Fibroblast of pulmonary artery (primary cell): ENCODE results near the gene ZNF142.
A peak's percentile ranks its signal among the peaks of the same experiment; 100 is the strongest.

Source experiments
- DNase-seq: peaks from one replicate; pipeline ENCODE4 v3.0.0-alpha.2; 2010; ENCODE audit warnings: low read depth
- H3K4me3 ChIP-seq: replicated peaks from 2 replicates; pipeline ENCODE4 v1.5.1; 2011; ENCODE audit warnings: low read depth, mild to moderate bottlenecking, control low read depth, low read length, moderate library complexity
- TF ChIP-seq, protein P1 (sequence below): IDR thresholded peaks from 2 replicates; pipeline ENCODE4 v1.5.1; 2011; ENCODE audit warnings: mild to moderate bottlenecking, control low read depth, low read length, inconsistent platforms; ENCODE audit errors: missing control alignments

The ZNF142 gene

DNA sequence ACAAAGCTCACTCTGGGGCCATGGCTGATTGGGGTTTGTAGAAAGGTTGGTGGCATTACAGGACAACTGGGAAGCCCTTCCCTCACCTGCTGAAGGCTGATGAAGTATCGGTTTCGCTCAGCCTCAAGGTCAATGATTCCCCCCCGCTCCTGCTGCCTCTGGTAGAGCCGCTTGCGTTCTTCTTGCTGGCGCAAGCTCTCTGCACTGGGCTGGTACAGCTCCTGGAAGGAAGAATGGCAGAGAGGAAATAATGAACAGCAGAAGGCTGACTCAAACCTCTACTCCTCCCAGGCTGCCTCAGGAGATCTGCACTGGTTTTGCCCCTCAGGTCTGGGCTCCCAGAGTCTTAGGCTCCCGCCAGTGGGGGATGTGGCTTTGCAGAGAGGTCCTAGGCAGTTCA is 5.2 kb upstream of the ZNF142 start:
- no peak overlapping the region for H3K4me3 ChIP-seq
- TF ChIP-seq, protein P1, sequence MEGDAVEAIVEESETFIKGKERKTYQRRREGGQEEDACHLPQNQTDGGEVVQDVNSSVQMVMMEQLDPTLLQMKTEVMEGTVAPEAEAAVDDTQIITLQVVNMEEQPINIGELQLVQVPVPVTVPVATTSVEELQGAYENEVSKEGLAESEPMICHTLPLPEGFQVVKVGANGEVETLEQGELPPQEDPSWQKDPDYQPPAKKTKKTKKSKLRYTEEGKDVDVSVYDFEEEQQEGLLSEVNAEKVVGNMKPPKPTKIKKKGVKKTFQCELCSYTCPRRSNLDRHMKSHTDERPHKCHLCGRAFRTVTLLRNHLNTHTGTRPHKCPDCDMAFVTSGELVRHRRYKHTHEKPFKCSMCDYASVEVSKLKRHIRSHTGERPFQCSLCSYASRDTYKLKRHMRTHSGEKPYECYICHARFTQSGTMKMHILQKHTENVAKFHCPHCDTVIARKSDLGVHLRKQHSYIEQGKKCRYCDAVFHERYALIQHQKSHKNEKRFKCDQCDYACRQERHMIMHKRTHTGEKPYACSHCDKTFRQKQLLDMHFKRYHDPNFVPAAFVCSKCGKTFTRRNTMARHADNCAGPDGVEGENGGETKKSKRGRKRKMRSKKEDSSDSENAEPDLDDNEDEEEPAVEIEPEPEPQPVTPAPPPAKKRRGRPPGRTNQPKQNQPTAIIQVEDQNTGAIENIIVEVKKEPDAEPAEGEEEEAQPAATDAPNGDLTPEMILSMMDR, result no peak

DNA sequence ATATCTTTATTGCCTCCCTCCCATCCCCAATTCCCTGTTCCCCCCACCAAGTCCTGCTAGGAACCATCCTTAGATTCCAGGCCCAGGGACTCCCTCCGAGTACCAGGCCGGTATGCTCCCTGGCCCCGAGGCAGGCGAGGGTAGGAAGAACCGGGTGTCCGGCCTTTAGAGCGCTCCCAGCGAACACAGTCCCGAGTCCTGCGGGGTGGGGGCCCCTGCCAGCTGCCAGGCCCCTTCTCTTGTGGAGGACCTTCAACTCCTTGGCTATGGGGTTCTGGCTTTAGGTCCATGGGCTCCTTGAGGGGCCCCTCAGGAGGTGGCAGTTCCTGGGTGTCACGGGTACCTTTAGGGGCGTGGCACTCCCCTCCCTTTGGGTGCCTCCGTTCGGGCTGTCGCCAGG is 4.5 kb upstream of the ZNF142 start:
- no peak for DNase-seq
- no peak overlapping the region for H3K4me3 ChIP-seq
- TF ChIP-seq, protein P1, result no peak

More for the DNA sequence above, 5.2 kb upstream of the ZNF142 start:
- DNase-seq, result no peak

DNA sequence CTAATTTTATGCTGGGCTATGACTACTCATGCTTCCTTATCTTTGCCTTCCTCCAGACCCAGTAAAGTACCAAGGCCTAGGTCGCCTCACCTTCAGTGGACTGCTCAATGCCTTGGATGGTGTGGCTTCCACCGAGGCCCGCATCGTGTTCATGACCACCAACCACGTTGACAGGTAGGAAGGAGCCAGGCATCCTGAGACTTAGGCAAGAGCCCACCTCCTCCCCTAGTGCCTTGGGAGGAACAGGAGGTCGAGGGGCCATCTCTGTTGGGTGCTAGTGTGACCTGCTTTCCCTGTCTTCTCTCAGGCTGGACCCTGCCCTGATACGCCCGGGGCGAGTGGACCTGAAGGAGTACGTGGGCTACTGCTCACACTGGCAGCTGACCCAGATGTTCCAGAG is 3.4 kb upstream of the ZNF142 start:
- no peak overlapping the region for H3K4me3 ChIP-seq
- no peak for DNase-seq
- TF ChIP-seq, protein P1, result no peak

DNA sequence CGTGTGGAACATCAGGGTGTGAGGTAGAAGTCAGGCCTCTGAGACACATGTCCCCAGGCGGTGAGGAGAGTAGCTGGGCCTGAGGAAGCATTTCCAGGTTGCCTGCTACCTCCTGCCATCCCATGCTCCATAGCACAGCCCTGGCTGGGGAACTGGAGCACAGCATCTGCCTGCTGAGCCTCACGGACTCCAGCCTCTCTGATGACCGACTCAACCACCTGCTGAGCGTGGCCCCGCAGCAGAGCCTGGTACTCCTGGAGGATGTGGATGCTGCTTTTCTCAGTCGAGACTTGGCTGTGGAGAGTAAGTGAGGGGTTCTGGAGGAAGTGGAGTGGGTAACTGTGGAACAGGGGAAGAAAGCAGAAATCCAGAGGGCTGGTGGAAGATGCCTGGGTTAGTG is 3.0 kb upstream of the ZNF142 start:
- TF ChIP-seq, protein P1, result no peak
- no peak for DNase-seq
- H3K4me3 ChIP-seq, result no peak overlapping the region

DNA sequence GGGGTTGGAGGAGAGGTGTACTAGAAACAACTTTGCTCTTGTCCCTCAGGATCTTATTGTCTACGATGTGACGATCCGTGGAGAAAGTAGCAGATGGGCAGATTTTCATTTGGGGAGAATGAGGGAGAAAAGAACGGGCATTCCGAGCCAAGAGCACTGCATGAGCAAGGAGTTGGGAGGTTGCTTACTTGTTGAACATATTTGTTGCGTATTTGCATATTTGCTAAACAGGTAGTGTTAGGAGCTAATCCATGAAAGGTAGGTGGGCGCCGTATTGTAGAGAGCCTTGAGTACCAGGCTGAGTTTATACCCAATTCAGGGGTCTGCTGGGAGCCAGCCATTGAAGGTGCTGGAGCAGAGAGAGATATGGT is 550 bp upstream of the ZNF142 start:
- TF ChIP-seq, protein P1, result no peak
- peak overlapping the region; percentile 90 for H3K4me3 ChIP-seq
- no peak for DNase-seq

DNA sequence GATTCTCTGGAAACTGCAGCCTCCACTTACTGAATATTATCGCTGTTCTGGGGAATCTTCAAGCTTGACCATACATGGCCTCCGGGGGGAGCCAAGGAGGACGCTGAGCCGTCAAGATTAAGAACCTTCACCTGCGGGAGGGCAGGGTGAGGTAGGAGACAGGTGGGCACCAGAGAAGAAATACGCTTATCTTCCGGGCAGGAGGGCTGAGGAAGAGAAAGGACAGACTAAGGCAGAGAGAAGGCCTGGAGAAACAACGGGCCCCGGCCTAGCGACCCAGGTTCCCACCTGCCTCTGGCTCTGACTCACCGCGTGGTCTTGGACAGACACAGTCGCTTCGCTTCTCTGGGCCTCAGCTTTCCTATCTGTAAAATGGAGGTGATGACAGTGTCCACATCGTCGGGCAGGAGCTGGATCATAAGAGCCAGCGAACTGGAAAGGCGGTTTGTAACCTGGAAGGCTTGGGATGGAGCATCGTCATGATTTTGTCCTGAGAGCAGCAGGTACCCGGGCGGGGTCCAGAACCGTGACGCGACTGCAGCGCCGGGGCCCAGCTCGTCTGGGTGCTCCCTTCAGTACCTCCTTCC is 659 bp downstream of the ZNF142 start:
- TF ChIP-seq, protein P1, result peak; percentile 60
- peak overlapping the region; percentile 90 for H3K4me3 ChIP-seq
- DNase-seq, result peak; percentile 49

DNA sequence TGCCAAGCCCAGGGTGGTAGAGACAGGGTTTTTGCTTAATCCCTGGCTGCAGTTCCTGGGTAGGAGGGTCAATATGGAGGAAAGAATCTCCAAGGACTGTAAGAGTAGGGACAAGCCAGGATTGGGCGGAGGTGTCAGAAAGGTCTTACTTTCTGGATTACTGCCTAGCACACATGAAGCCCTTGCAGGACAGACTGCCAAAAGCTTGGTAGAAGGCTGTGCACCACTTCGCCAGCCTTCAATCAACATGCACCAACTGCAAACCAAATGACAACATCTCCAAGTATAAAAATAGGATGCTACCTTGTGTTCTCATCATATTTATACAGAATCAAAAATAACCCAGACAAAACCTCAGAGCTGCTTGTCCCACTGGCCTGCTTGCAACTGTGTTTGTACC is 3.7 kb downstream of the ZNF142 start:
- no peak overlapping the region for H3K4me3 ChIP-seq
- DNase-seq, result no peak
- TF ChIP-seq, protein P1, result no peak
